Prostate gland (tissue), 2 donors: Measurements from ENCODE around the gene COG5.

Experiments
- POLR2A ChIP-seq: fragments of 450-650 bp; IDR thresholded peaks from one replicate; pipeline ENCODE4 v1.6.1; 2016; ENCODE audit warnings: antibody characterized with exemption, mild to moderate bottlenecking
- TF ChIP-seq, protein P1 (sequence below), 4 experiments: fragments of 200-600 bp in 2 of 4; fragments of 450-650 bp in 2 of 4; sonication (generic) in 2 of 4; IDR thresholded peaks; 1 replicate in 3 of 4; 2 replicates in 1 of 4; pipeline ENCODE4 v1.5.1; 2016 to 2019; ENCODE audit warnings: antibody characterized with exemption in 4 of 4, mild to moderate bottlenecking in 2 of 4, moderate library complexity in 2 of 4

DNA sequence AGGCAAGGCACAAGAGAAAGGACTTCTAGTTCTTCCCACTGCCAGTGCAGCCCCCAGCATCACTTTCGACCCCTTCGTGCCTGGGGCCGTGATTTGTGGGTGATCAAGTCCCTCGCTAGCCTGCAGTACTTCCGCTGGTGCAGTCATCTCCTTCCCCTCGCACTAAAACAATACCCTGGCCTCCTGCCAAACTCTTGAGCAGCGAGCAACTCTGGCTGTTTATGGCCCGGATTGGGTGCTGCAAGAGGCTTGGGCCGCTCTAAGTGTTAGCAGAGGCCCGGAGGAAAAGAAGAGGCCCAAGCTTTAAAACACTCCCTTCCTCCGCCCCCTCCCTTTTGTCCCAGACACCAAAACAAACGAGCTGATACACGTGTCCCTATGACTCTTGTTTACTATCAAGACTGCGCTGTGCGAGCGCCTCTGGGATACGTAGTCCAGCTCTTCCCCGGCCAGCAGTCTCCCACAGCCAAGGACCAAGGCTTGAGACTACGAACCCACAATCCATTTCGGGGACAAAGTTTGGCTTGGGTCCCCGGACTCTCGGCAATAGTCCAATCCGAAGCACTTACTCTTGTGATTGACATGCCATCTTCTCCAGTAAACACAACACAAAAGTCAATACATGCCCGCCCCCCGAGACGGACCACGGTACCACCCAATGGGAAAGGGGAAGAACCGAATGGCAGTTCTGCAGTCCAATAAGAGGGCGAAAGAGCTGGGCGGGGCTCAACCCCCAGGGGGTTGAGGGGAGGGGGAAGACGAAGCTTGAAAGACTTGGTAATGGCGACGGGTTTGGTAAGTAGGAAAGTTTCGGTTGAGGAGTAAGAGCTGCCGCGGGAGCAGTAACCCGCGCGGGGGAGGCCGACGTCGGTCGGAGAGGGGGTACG is 395.2 kb downstream of the COG5 start, which contains the start of gene HBP1:
- TF ChIP-seq, protein P1, sequence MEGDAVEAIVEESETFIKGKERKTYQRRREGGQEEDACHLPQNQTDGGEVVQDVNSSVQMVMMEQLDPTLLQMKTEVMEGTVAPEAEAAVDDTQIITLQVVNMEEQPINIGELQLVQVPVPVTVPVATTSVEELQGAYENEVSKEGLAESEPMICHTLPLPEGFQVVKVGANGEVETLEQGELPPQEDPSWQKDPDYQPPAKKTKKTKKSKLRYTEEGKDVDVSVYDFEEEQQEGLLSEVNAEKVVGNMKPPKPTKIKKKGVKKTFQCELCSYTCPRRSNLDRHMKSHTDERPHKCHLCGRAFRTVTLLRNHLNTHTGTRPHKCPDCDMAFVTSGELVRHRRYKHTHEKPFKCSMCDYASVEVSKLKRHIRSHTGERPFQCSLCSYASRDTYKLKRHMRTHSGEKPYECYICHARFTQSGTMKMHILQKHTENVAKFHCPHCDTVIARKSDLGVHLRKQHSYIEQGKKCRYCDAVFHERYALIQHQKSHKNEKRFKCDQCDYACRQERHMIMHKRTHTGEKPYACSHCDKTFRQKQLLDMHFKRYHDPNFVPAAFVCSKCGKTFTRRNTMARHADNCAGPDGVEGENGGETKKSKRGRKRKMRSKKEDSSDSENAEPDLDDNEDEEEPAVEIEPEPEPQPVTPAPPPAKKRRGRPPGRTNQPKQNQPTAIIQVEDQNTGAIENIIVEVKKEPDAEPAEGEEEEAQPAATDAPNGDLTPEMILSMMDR (IDR thresholded peaks at IDR 0.05) = peak in 1 of 4 experiments; percentile 17
- TF ChIP-seq POLR2A = peak; percentile 89
